ENCODE measurements around the gene ZNF462.

DNA sequence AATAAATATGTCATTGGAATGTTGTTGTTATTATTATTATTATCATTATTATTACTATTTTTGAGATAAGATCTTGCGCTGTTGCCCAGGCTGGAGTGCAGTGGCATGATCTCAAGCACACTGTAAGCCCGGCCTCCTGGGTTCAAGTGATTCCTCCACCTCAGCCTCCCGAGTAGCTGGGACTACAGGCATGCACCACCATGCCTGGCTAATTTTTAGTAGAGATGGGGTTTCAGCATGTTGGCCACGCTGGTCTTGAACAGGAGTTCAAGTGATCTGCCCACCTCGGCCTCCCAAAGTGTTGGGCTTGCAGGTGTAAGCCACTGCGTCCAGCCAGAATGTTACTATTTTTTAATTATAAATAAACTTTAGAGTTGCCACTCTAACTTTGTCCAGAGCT, 14.4 kb downstream of the ZNF462 start:
- TF ChIP-seq, protein P1, sequence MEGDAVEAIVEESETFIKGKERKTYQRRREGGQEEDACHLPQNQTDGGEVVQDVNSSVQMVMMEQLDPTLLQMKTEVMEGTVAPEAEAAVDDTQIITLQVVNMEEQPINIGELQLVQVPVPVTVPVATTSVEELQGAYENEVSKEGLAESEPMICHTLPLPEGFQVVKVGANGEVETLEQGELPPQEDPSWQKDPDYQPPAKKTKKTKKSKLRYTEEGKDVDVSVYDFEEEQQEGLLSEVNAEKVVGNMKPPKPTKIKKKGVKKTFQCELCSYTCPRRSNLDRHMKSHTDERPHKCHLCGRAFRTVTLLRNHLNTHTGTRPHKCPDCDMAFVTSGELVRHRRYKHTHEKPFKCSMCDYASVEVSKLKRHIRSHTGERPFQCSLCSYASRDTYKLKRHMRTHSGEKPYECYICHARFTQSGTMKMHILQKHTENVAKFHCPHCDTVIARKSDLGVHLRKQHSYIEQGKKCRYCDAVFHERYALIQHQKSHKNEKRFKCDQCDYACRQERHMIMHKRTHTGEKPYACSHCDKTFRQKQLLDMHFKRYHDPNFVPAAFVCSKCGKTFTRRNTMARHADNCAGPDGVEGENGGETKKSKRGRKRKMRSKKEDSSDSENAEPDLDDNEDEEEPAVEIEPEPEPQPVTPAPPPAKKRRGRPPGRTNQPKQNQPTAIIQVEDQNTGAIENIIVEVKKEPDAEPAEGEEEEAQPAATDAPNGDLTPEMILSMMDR (IDR thresholded peaks at IDR 0.05), result no peak
- TF ChIP-seq POLR2A (IDR thresholded peaks at IDR 0.05) (no peak), POLR2AphosphoS5 (IDR thresholded peaks at IDR 0.05; ENCODE audit: insufficient read depth in 1 of 2, low read depth in 1 of 2) (no peak)

All from vagina (tissue), 2 donors.